K562 (cell line): ENCODE results near the gene PDE1A.

Experiments
- EP300 ChIP-seq: IDR thresholded peaks from 2 replicates; pipeline ENCODE4 v1.6.1; 2012; ENCODE audit warnings: low read length, improper control_type of control experiment
- FOXJ3 ChIP-seq: sonication (generic); formaldehyde crosslinking; IDR thresholded peaks from 2 replicates; pipeline ENCODE4 v1.4.0; 2020; ENCODE audit warnings: mild to moderate bottlenecking, missing genetic modification reagents
- KDM1A ChIP-seq, 2 experiments: fragments of 450-650 bp; IDR thresholded peaks; 2 replicates each; pipeline ENCODE4 v1.6.1; 2016; ENCODE audit warnings: mild to moderate bottlenecking in 2 of 2
- NFYB ChIP-seq: IDR thresholded peaks from 2 replicates; pipeline ENCODE4 v1.6.1; 2011; ENCODE audit warnings: mild to moderate bottlenecking, moderate library complexity; ENCODE audit not compliant: insufficient read length; ENCODE audit errors: extremely low read depth
- NR1H2 ChIP-seq: sonication (generic); formaldehyde crosslinking; IDR thresholded peaks from 2 replicates; pipeline ENCODE4 v1.4.0; 2020; ENCODE audit warnings: mild to moderate bottlenecking, missing genetic modification reagents
- POLR2A ChIP-seq: fragments of 450-650 bp; conservative IDR thresholded peaks from 2 replicates; pipeline ENCODE4 v1.6.1; 2016
- RNF2 ChIP-seq: sonication (generic); IDR thresholded peaks from 2 replicates; pipeline ENCODE4 v1.6.1; 2016
- TOE1 ChIP-seq, 2 experiments: fragments of 450-650 bp in 1 of 2; sonication (generic) in 1 of 2; formaldehyde crosslinking in 1 of 2; IDR thresholded peaks; 2 replicates each; pipeline versions ENCODE4 v1.7.1 to v1.8.0; 2016 to 2022; ENCODE audit warnings: borderline replicate concordance in 2 of 2, mild to moderate bottlenecking in 2 of 2, antibody characterized with exemption in 1 of 2, inconsistent platforms in 1 of 2, low read depth in 1 of 2, missing genetic modification reagents in 1 of 2, moderate library complexity in 1 of 2
- ZNF263 ChIP-seq: sonication (generic); formaldehyde crosslinking; IDR thresholded peaks from 2 replicates; pipeline ENCODE4 v1.8.0; 2022; ENCODE audit warnings: mild to moderate bottlenecking, missing genetic modification reagents, borderline replicate concordance
- TF ChIP-seq, protein P1 (sequence below), 3 experiments: IDR thresholded peaks in 2 of 3; conservative IDR thresholded peaks in 1 of 3; 2 replicates each; pipeline ENCODE4 v1.5.1; 2011 to 2012; ENCODE audit warnings: low read length in 3 of 3, mild to moderate bottlenecking in 3 of 3, control low read depth in 2 of 3, improper control_type of control experiment in 1 of 3, inconsistent platforms in 1 of 3, low read depth in 1 of 3, mixed read lengths in 1 of 3, moderate library complexity in 1 of 3; ENCODE audit not compliant: insufficient read depth in 2 of 3

DNA sequence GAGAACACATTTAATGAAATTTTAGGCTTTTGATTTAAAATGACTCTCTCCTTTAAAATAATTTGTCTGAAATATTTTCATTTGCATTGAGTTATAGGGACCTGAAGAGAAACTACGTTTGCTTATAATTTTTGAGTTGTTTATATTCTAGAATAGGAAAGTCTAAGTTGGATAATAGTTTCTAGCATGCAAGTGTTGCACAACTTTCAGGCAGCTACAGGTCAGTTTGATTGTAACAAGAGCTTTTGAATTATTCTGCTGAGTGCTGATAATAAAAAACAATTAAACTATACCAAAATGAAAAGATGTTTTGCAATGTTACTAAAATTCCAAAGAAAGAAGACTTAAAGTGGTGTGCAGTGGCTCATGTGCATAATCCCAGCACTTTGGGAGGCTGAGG is 71.0 kb downstream of the PDE1A start:
- TF ChIP-seq RNF2 = no peak
- TF ChIP-seq KDM1A (IDR thresholded peaks at IDR 0.05) = no peak
- TF ChIP-seq TOE1 (IDR thresholded peaks at IDR 0.05; ENCODE audit: borderline replicate concordance) = no peak
- TF ChIP-seq TOE1 (CRISPR knock-in tag; IDR thresholded peaks at IDR 0.05; ENCODE audit: borderline replicate concordance, low read depth) = no peak
- TF ChIP-seq NR1H2 (CRISPR knock-in tag) = no peak
- no peak for TF ChIP-seq POLR2A
- no peak for TF ChIP-seq FOXJ3 (CRISPR knock-in tag)
- no peak for TF ChIP-seq EP300
- TF ChIP-seq ZNF263 (CRISPR knock-in tag) = no peak
- no peak for TF ChIP-seq NFYB
- TF ChIP-seq, protein P1, sequence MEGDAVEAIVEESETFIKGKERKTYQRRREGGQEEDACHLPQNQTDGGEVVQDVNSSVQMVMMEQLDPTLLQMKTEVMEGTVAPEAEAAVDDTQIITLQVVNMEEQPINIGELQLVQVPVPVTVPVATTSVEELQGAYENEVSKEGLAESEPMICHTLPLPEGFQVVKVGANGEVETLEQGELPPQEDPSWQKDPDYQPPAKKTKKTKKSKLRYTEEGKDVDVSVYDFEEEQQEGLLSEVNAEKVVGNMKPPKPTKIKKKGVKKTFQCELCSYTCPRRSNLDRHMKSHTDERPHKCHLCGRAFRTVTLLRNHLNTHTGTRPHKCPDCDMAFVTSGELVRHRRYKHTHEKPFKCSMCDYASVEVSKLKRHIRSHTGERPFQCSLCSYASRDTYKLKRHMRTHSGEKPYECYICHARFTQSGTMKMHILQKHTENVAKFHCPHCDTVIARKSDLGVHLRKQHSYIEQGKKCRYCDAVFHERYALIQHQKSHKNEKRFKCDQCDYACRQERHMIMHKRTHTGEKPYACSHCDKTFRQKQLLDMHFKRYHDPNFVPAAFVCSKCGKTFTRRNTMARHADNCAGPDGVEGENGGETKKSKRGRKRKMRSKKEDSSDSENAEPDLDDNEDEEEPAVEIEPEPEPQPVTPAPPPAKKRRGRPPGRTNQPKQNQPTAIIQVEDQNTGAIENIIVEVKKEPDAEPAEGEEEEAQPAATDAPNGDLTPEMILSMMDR (IDR thresholded peaks at IDR 0.05 in 2 of 3, conservative IDR thresholded peaks at IDR 0.05 in 1 of 3; ENCODE audit: insufficient read depth in 2 of 3, low read depth in 1 of 3, low read length in 3 of 3) = no peak
